Mesenchymal stem cell (in vitro differentiated cells and primary cell): ENCODE results near the gene RASSF8.

Experiments used
- DNase-seq: peaks from one replicate; pipeline ENCODE4 v3.0.0-alpha.2; 2013
- H2AFZ ChIP-seq: one replicate; pipeline ENCODE4 v1.6.1; 2013; ENCODE audit warnings: low read depth, mild to moderate bottlenecking, control low read depth, inconsistent platforms, low read length, moderate library complexity
- H2AK5ac ChIP-seq: 2 replicates; pipeline ENCODE4 v1.6.1; 2013; ENCODE audit warnings: low read length, moderate library complexity, mild to moderate bottlenecking, inconsistent platforms; ENCODE audit not compliant: severe bottlenecking
- H2BK120ac ChIP-seq: one replicate; pipeline ENCODE4 v1.6.1; 2013; ENCODE audit warnings: low read depth, mild to moderate bottlenecking, inconsistent platforms, low read length, moderate library complexity
- H2BK12ac ChIP-seq, 2 experiments: one replicate each; pipeline ENCODE4 v1.6.1; 2013; ENCODE audit warnings: inconsistent platforms in 2 of 2, low read length in 2 of 2, mild to moderate bottlenecking in 2 of 2, moderate library complexity in 2 of 2, control low read depth in 1 of 2
- H2BK15ac ChIP-seq: one replicate; pipeline ENCODE4 v1.6.1; 2013; ENCODE audit warnings: mild to moderate bottlenecking, low read depth, inconsistent platforms; ENCODE audit not compliant: poor library complexity, severe bottlenecking
- H2BK5ac ChIP-seq: 2 replicates; pipeline ENCODE4 v1.6.1; 2013; ENCODE audit warnings: low read depth, mild to moderate bottlenecking, low read length, control low read depth, inconsistent platforms; ENCODE audit not compliant: poor library complexity, severe bottlenecking
- H3K14ac ChIP-seq, 2 experiments: one replicate each; pipeline ENCODE4 v1.6.1; 2013; ENCODE audit warnings: inconsistent platforms in 2 of 2, low read length in 2 of 2, control low read depth in 1 of 2, mild to moderate bottlenecking in 1 of 2, moderate library complexity in 1 of 2
- H3K18ac ChIP-seq, 2 experiments: one replicate each; pipeline ENCODE4 v1.6.1; 2013; ENCODE audit warnings: inconsistent platforms in 2 of 2, low read length in 2 of 2, control low read depth in 1 of 2, low read depth in 1 of 2, mild to moderate bottlenecking in 1 of 2
- H3K23ac ChIP-seq, 2 experiments: one replicate each; pipeline ENCODE4 v1.6.1; 2013; ENCODE audit warnings: inconsistent platforms in 2 of 2, low read length in 2 of 2, mild to moderate bottlenecking in 2 of 2, moderate library complexity in 2 of 2, control low read depth in 1 of 2
- H3K27ac ChIP-seq: 2 replicates; pipeline ENCODE4 v1.5.1; 2013; ENCODE audit warnings: mild to moderate bottlenecking, moderate library complexity, low read length, control low read depth, inconsistent platforms; ENCODE audit not compliant: poor library complexity, severe bottlenecking
- H3K27me3 ChIP-seq, 2 experiments: 2 replicates each; pipeline versions ENCODE4 v1.6.1 to v1.7.0; 2013; ENCODE audit warnings: low read length in 2 of 2, mild to moderate bottlenecking in 2 of 2, moderate library complexity in 2 of 2, control low read depth in 1 of 2, inconsistent platforms in 1 of 2; ENCODE audit not compliant: control insufficient read depth in 1 of 2, insufficient read depth in 1 of 2
- H3K36me3 ChIP-seq, 2 experiments: 2 replicates each; pipeline versions ENCODE4 v1.6.1 to v1.7.0; 2013; ENCODE audit warnings: low read length in 2 of 2, control low read depth in 1 of 2, inconsistent platforms in 1 of 2, low read depth in 1 of 2, mild to moderate bottlenecking in 1 of 2; ENCODE audit not compliant: insufficient read depth in 2 of 2, control insufficient read depth in 1 of 2
- H3K4ac ChIP-seq, 2 experiments: one replicate each; pipeline ENCODE4 v1.6.1; 2013; ENCODE audit warnings: inconsistent platforms in 2 of 2, low read length in 2 of 2, mild to moderate bottlenecking in 2 of 2, moderate library complexity in 2 of 2, control low read depth in 1 of 2, low read depth in 1 of 2
- H3K4me1 ChIP-seq: 2 replicates; pipeline ENCODE4 v1.6.1; 2013; ENCODE audit warnings: low read depth, low read length, control low read depth; ENCODE audit not compliant: control insufficient read depth, insufficient read depth
- H3K4me2 ChIP-seq: 2 replicates; pipeline ENCODE4 v1.6.1; 2013; ENCODE audit warnings: low read length, mild to moderate bottlenecking, inconsistent platforms; ENCODE audit not compliant: poor library complexity, severe bottlenecking
- H3K4me3 ChIP-seq, 2 experiments: 2 replicates each; pipeline versions ENCODE4 v1.5.1 to v1.7.0; 2013; ENCODE audit warnings: low read length in 2 of 2, mild to moderate bottlenecking in 2 of 2, control low read depth in 1 of 2, low read depth in 1 of 2; ENCODE audit not compliant: insufficient read depth in 1 of 2
- H3K79me1 ChIP-seq: replicated peaks from 2 replicates; pipeline ENCODE4 v1.6.1; 2013; ENCODE audit warnings: mild to moderate bottlenecking, control low read depth, low read length, inconsistent platforms; ENCODE audit not compliant: poor library complexity, severe bottlenecking
- H3K9ac ChIP-seq: 2 replicates; pipeline ENCODE4 v1.7.0; 2013; ENCODE audit warnings: mild to moderate bottlenecking, low read length, moderate library complexity
- H3K9me3 ChIP-seq: 2 replicates; pipeline ENCODE4 v1.7.0; 2013; ENCODE audit warnings: mild to moderate bottlenecking, low read length; ENCODE audit not compliant: control insufficient read depth
- H4K8ac ChIP-seq: one replicate; pipeline ENCODE4 v1.6.1; 2013; ENCODE audit warnings: inconsistent platforms, mild to moderate bottlenecking, low read length, moderate library complexity
- H4K91ac ChIP-seq: one replicate; pipeline ENCODE4 v1.6.1; 2013; ENCODE audit warnings: mild to moderate bottlenecking, low read length, inconsistent platforms
- WGBS: methylation state at CpG from one replicate; pipeline ENCODE4 v1.1.7; 2013; ENCODE audit warnings: mixed read lengths; 5-methylcytosine and 5-hydroxymethylcytosine counted together

RASSF8 gene

DNA sequence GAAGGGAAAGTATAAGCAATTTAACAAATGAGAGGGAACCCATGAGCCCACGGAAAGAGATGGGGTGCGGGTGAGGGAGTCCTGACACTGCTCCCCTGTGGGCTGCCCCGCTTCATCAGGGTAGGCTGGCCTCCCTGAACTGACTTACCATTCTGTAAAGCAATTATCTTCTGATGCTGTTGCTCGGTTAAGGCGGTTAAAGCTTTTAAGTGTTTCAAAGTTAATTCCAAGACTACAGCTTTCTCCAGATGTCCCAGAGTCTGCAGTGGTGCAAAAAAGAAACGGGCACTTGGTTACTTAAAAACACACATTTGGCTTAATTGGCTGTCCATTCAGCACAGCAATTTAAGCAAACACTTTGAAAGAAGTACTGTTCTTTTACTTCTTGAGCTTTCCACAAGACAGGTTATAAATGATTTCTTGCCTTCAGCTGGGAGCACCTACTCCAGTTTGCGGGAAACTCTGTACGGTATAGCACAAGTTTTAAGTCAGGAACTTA, 165.0 kb downstream of the RASSF8 start:
- H3K4me1 ChIP-seq, result peaks cover 5% of the 10 kb centered on the region
- H3K36me3 ChIP-seq, result no peaks in the 10 kb centered on the region
- peak; percentile 38 for DNase-seq
- H3K23ac ChIP-seq, result no peak overlapping the region
- H2BK15ac ChIP-seq, result no peak overlapping the region
- no peak overlapping the region for H2AK5ac ChIP-seq
- peak overlapping the region; percentile 24 to 49 for H3K4ac ChIP-seq
- H3K27me3 ChIP-seq, result no peaks in the 10 kb centered on the region
- H3K27ac ChIP-seq, result peak overlapping the region; percentile 69
- peak overlapping the region; percentile 48 to 91 for H3K4me3 ChIP-seq
- H3K9me3 ChIP-seq, result no peaks in the 10 kb centered on the region
- H3K9ac ChIP-seq, result peak overlapping the region; percentile 93
- 21% methylated on average over 8 of the region's 8 CpGs for WGBS
- H2BK5ac ChIP-seq, result no peak overlapping the region
- H2BK120ac ChIP-seq, result no peak overlapping the region
- peak overlapping the region; percentile 74 for H3K4me2 ChIP-seq
- H3K18ac ChIP-seq, result peak overlapping the region in 1 of 2 experiments; percentile 23
- H4K8ac ChIP-seq, result no peak overlapping the region
- H2AFZ ChIP-seq, result no peak overlapping the region
- peak overlapping the region in 1 of 2 experiments; percentile 55 for H3K14ac ChIP-seq
- peak overlapping the region in 1 of 2 experiments; percentile 63 for H2BK12ac ChIP-seq
- no peak overlapping the region for H4K91ac ChIP-seq
- H3K79me1 ChIP-seq, result peaks cover 2% of the 10 kb centered on the region

- Histone ChIP-seq H3K4ac (peak within 1 kb of the TSS; percentile 59 to 81), H2BK15ac (peak within 1 kb of the TSS; percentile 89), H2BK5ac (peak within 1 kb of the TSS; percentile 93), H3K4me3 (peak within 1 kb of the TSS; percentile 79 to 91), H3K9ac (peak within 1 kb of the TSS; percentile 98), H3K79me1 (peaks cover 2% of the 10 kb centered on the region), H2BK120ac (peak within 1 kb of the TSS; percentile 71), H2AFZ (peak within 1 kb of the TSS; percentile 91), H3K14ac (peak within 1 kb of the TSS in 1 of 2 experiments; percentile 92), H4K8ac (peak within 1 kb of the TSS; percentile 85), H3K4me2 (peak within 1 kb of the TSS; percentile 99), H4K91ac (peak within 1 kb of the TSS; percentile 92), H2AK5ac (no peak within 1 kb of the TSS), H3K18ac (peak within 1 kb of the TSS; percentile 94 to 98), H3K36me3 (no peaks in the 10 kb centered on the region), H3K9me3 (no peaks in the 10 kb centered on the region), H2BK12ac (peak within 1 kb of the TSS; percentile 89 to 93), H3K23ac (peak within 1 kb of the TSS in 1 of 2 experiments; percentile 77), H3K27ac (peak within 1 kb of the TSS; percentile 90), H3K27me3 (no peaks in the 10 kb centered on the region), H3K4me1 (peaks cover 5% of the 10 kb centered on the region)
- 6% methylated on average over 19 of the region's 54 CpGs for WGBS
- DNase-seq, result peak; percentile 64
These were observed 166.2 kb downstream of the RASSF8 start, which contains the start of gene BHLHE41 for GRCh38 chr12:26124446-26125399. Gene BHLHE41 (minus strand): TSS chr12:26125037. CDS start chr12:26124779, 258 bp downstream.

GRCh38 chr12:26125400-26126339, 167.2 kb downstream of the RASSF8 start:
- H3K4ac ChIP-seq, result peak overlapping the region; percentile 59 to 81
- H3K14ac ChIP-seq, result peak overlapping the region in 1 of 2 experiments; percentile 29
- peak overlapping the region; percentile 71 for H2BK120ac ChIP-seq
- peak overlapping the region; percentile 99 for H3K4me2 ChIP-seq
- H4K8ac ChIP-seq, result peak overlapping the region; percentile 85
- no peaks in the 10 kb centered on the region for H3K27me3 ChIP-seq
- peak overlapping the region; percentile 89 to 93 for H2BK12ac ChIP-seq
- no peak overlapping the region for H2AK5ac ChIP-seq
- peak overlapping the region; percentile 92 for H4K91ac ChIP-seq
- under 1% methylated on average over 59 of the region's 66 CpGs for WGBS
- peak overlapping the region; percentile 92 to 98 for H3K18ac ChIP-seq
- H3K23ac ChIP-seq, result peak overlapping the region in 1 of 2 experiments; percentile 77
- peak overlapping the region; percentile 93 for H2BK5ac ChIP-seq
- H3K9ac ChIP-seq, result peak overlapping the region; percentile 98
- DNase-seq, result peak; percentile 83
- H3K36me3 ChIP-seq, result no peaks in the 10 kb centered on the region
- H3K27ac ChIP-seq, result peak overlapping the region; percentile 90
- H3K4me3 ChIP-seq, result peak overlapping the region; percentile 79 to 91
- H2AFZ ChIP-seq, result peak overlapping the region; percentile 60
- H3K79me1 ChIP-seq, result no peaks in the 10 kb centered on the region
- no peaks in the 10 kb centered on the region for H3K9me3 ChIP-seq
- peak overlapping the region; percentile 89 for H2BK15ac ChIP-seq
- H3K4me1 ChIP-seq, result peaks cover 5% of the 10 kb centered on the region
